Activated CD4-positive, alpha-beta T cell treated with anti-CD3 and anti-CD28 coated beads, Interleukin-2, amount 50 U/mL, for 1 hour (primary cell): ENCODE measurements around the gene FIBIN.
"Not testable (repeated sequence)": the region's sequence is repeated elsewhere in the genome, so short reads cannot be mapped to it uniquely, and the experiment has no call there.

Experiments
- DNase-seq: peaks from one replicate; pipeline ENCODE4 v3.0.0-alpha.2; 2020

The FIBIN gene

GRCh38 chr11:26993965-26994457, at the start of gene FIBIN:
TSS of gene FIBIN (plus strand) at chr11:26994112. CDS start at chr11:26994527, 415 bp downstream.
- DNase-seq: no peak

GRCh38 chr11:26944866-26945664, 48.8 kb upstream of the FIBIN start:
- no peak for DNase-seq

GRCh38 chr11:26946257-26946716, 47.6 kb upstream of the FIBIN start:
- DNase-seq: no peak

- no peak for DNase-seq
Measured at GRCh38 chr11:26947379-26947844, 46.5 kb upstream of the FIBIN start.

- no peak for DNase-seq
Measured at GRCh38 chr11:26947904-26948639, 45.8 kb upstream of the FIBIN start.

- DNase-seq: no peak
Measured at GRCh38 chr11:26948881-26949280, 45.0 kb upstream of the FIBIN start.

GRCh38 chr11:26949846-26950245, 44.1 kb upstream of the FIBIN start:
- DNase-seq: no peak

GRCh38 chr11:26950260-26950719, 43.6 kb upstream of the FIBIN start:
- no peak for DNase-seq

- DNase-seq: no peak
Measured at GRCh38 chr11:26951809-26952515, 42.0 kb upstream of the FIBIN start.

GRCh38 chr11:26953770-26954392, 40.0 kb upstream of the FIBIN start:
- no peak for DNase-seq

GRCh38 chr11:26958005-26958701, 35.8 kb upstream of the FIBIN start:
- DNase-seq: no peak

GRCh38 chr11:26958702-26959049, 35.2 kb upstream of the FIBIN start:
- no peak for DNase-seq

GRCh38 chr11:26960281-26960680, 33.6 kb upstream of the FIBIN start:
- no peak for DNase-seq

GRCh38 chr11:26963764-26964163, 30.1 kb upstream of the FIBIN start:
- DNase-seq: no peak

- no peak for DNase-seq
Measured at GRCh38 chr11:26964339-26964738, 29.6 kb upstream of the FIBIN start.

GRCh38 chr11:26964847-26965485, 28.9 kb upstream of the FIBIN start:
- DNase-seq: not testable (repeated sequence)

GRCh38 chr11:26971961-26972360, 22.0 kb upstream of the FIBIN start:
- no peak for DNase-seq

- no peak for DNase-seq
Measured at GRCh38 chr11:26974069-26974783, 19.7 kb upstream of the FIBIN start.

- DNase-seq: no peak
Measured at GRCh38 chr11:26974996-26975395, 18.9 kb upstream of the FIBIN start.

- DNase-seq: no peak
Measured at GRCh38 chr11:26976389-26976788, 17.5 kb upstream of the FIBIN start.

- not testable (repeated sequence) for DNase-seq
Measured at GRCh38 chr11:26977209-26977608, 16.7 kb upstream of the FIBIN start.
